K562 (cell line): ENCODE measurements around the gene ANGEL2. TPM values are rescaled to one million over a fixed set of nuclear protein-coding genes. Genes with fewer than 3 reads are reported as not detected.

Experiments
- ATF7 ChIP-seq: fragments of 450-650 bp; IDR thresholded peaks from 2 replicates; pipeline ENCODE4 v1.7.1; 2014; ENCODE audit warnings: mild to moderate bottlenecking, moderate library complexity
- DPF2 ChIP-seq: fragments of 450-650 bp; IDR thresholded peaks from 2 replicates; pipeline ENCODE4 v1.6.1; 2016
- HCFC1 ChIP-seq: IDR thresholded peaks from 2 replicates; pipeline ENCODE4 v1.6.1; 2012; ENCODE audit warnings: low read depth, low read length, improper control_type of control experiment
- L3MBTL2 ChIP-seq: fragments of 450-650 bp; IDR thresholded peaks from 2 replicates; pipeline ENCODE4 v1.6.1; 2016; ENCODE audit warnings: mild to moderate bottlenecking, moderate library complexity
- LEF1 ChIP-seq: fragments of 450-650 bp; IDR thresholded peaks from 2 replicates; pipeline ENCODE4 v1.6.1; 2016; ENCODE audit warnings: mild to moderate bottlenecking
- NR0B1 ChIP-seq: fragments of 450-650 bp; IDR thresholded peaks from one replicate; pipeline ENCODE4 v1.6.1; 2018; ENCODE audit warnings: mild to moderate bottlenecking, moderate library complexity; ENCODE audit not compliant: partially characterized antibody
- NR4A1 ChIP-seq, 2 experiments: fragments of 250-450 bp in 1 of 2; fragments of 450-650 bp in 1 of 2; sonication (Bioruptor Pico) in 1 of 2; IDR thresholded peaks; 2 replicates each; pipeline versions ENCODE4 v1.4.0 to v1.6.1; 2016 to 2020; ENCODE audit warnings: mild to moderate bottlenecking in 2 of 2, missing compliant biosample characterization in 1 of 2, missing genetic modification characterization in 1 of 2, moderate library complexity in 1 of 2
- PRDM10 ChIP-seq: fragments of 450-650 bp; IDR thresholded peaks from 2 replicates; pipeline ENCODE4 v1.6.1; 2018; ENCODE audit not compliant: partially characterized antibody
- RREB1 ChIP-seq: fragments of 250-450 bp; sonication (Bioruptor Pico); IDR thresholded peaks from 2 replicates; pipeline ENCODE4 v1.4.0; 2020
- SPI1 ChIP-seq: IDR thresholded peaks from 2 replicates; pipeline ENCODE4 v1.6.1; 2011; ENCODE audit warnings: low read depth, low read length, control low read depth, borderline replicate concordance
- TAF7 ChIP-seq: fragments of 450-650 bp; IDR thresholded peaks from 2 replicates; pipeline ENCODE4 v1.6.1; 2016; ENCODE audit warnings: missing genetic modification characterization, missing compliant biosample characterization
- ZFX ChIP-seq: sonication (generic); formaldehyde crosslinking; IDR thresholded peaks from 2 replicates; pipeline ENCODE4 v1.8.0; 2022; ENCODE audit warnings: mild to moderate bottlenecking, missing genetic modification reagents, moderate library complexity
- ZNF165 ChIP-seq: fragments of 250-450 bp; sonication (Bioruptor Pico); IDR thresholded peaks from 2 replicates; pipeline ENCODE4 v1.4.0; 2020; ENCODE audit warnings: borderline replicate concordance
- ZNF384 ChIP-seq: IDR thresholded peaks from 2 replicates; pipeline ENCODE4 v1.6.1; 2012; ENCODE audit warnings: low read depth, low read length, improper control_type of control experiment
- ZNF398 ChIP-seq: fragments of 250-450 bp; sonication (Bioruptor Pico); IDR thresholded peaks from 2 replicates; pipeline ENCODE4 v1.8.0; 2021; ENCODE audit warnings: moderate library complexity, mild to moderate bottlenecking, inconsistent platforms
- ZNF644 ChIP-seq: fragments of 200-800 bp; sonication (Bioruptor generic); IDR thresholded peaks from 2 replicates; pipeline ENCODE4 v1.6.1; 2016; ENCODE audit warnings: low read depth, missing genetic modification characterization, missing compliant biosample characterization
- polyA plus RNA-seq, 8 experiments: library from polyadenylated mRNA; depleted of rRNA in 4 of 8; stranded (reverse) in 5 of 8; unstranded in 3 of 8; fragments of >200 nt; fragmentation: Nextera tagmentation in 2 of 8; fragmentation: Illumina TruSeq in 1 of 8; extraction: Ambion mirVana in 2 of 8; extraction: Trizol in 1 of 8; gene quantifications; 2 replicates each; pipeline versions ENCODE4 v1.2.1 to v1.2.3, GENCODE V29; 2011 to 2014; ENCODE audit warnings: inconsistent platforms in 1 of 8, missing spikeins in 1 of 8
- total RNA-seq, 7 experiments: library from RNA; depleted of rRNA in 6 of 7; stranded (reverse); fragments of >200 nt in 6 of 7; fragmentation: Illumina TruSeq in 2 of 7; extraction: Trizol in 2 of 7; gene quantifications; 2 replicates each; pipeline versions ENCODE4 v1.2.1 to v1.2.3, GENCODE V29; 2011 to 2021; ENCODE audit warnings: low replicate concordance in 1 of 7

The ANGEL2 gene
- total and polyA plus RNA-seq, 9 of the 15 experiments (the other 6 are each of a cell fraction or from before 2014, with no cell fraction given), result 6.8 to 34.6 (median 26.2) TPM

GRCh38 chr1:213050745-213051126 is 35.1 kb upstream of the ANGEL2 start (continued):
- TF ChIP-seq PRDM10 (peak; percentile 99), DPF2 (peak; percentile 40; the same call in 1 of the 2 replicates), ZNF644 (peak; percentile 8; the same call in 1 of the 2 replicates), NR0B1 (no peak), ZNF165 (CRISPR knock-in tag) (0 out of 2 replicates have a peak, but pooled peaks have one; percentile 16), ZFX (CRISPR knock-in tag) (no peak), TAF7 (tag) (peak; percentile 30; the same call in 1 of the 2 replicates), ATF7 (peak; percentile 98; the same call in 1 of the 2 replicates), LEF1 (no peak; the same call in 1 of the 2 replicates), SPI1 (no peak), HCFC1 (no peak), L3MBTL2 (peak; percentile 96; the same call in 1 of the 2 replicates), NR4A1 (CRISPR knock-in tag; IDR thresholded peaks at IDR 0.05) (0 out of 2 replicates have a peak, but pooled peaks have one; percentile 87), NR4A1 (tag; IDR thresholded peaks at IDR 0.05) (no peak), ZNF398 (no peak), RREB1 (CRISPR knock-in tag) (no peak), ZNF384 (no peak)
